Panc1 (cell line): ENCODE data around the gene PNKD. TPM values are rescaled to one million over a fixed set of nuclear protein-coding genes. Genes with fewer than 3 reads are reported as not detected.

Experiments used
- ATAC-seq: fragments of 200-7000 bp; cut with Tn5 transposase; 2 replicates; pipeline ENCODE4 v1.9.1; 2020; ENCODE audit warnings: mild to moderate bottlenecking, moderate library complexity
- BruUV-seq: library from RNA; stranded (reverse); fragments of 400-500 nt; replicated peaks from 2 replicates; lab custom pipeline; 2021; lab: Mats Ljungman, UMichigan
- CTCF ChIA-PET: fragments of 300-600 bp; sonication (Branson Sonifier 250); formaldehyde crosslinking; loops from one replicate; lab custom pipeline; 2022; ENCODE audit warnings: antibody characterized with exemption; lab: Charles Lee
- POLR2A ChIA-PET: fragments of 300-600 bp; sonication (Branson Sonifier 250); formaldehyde crosslinking; loops from one replicate; lab custom pipeline; 2022; ENCODE audit warnings: antibody characterized with exemption; lab: Charles Lee
- DNase-seq: peaks from one replicate; pipeline ENCODE4 v3.0.0-alpha.2; 2010; ENCODE audit warnings: low read depth, low spot score
- H3K27ac ChIP-seq: 2 replicates; pipeline ENCODE4 v1.5.1; 2011; ENCODE audit warnings: mild to moderate bottlenecking, low read length, inconsistent platforms
- H3K27me3 ChIP-seq: fragments of 200-500 bp; sonication (Bioruptor generic); 2 replicates; pipeline ENCODE4 v1.6.0; 2014; ENCODE audit warnings: low read length, inconsistent platforms; ENCODE audit not compliant: control insufficient read depth, insufficient read depth
- H3K36me3 ChIP-seq: fragments of 200-500 bp; sonication (Bioruptor generic); 2 replicates; pipeline ENCODE4 v1.5.1; 2014; ENCODE audit warnings: inconsistent platforms, mild to moderate bottlenecking, low read length, moderate library complexity; ENCODE audit not compliant: control insufficient read depth, insufficient read depth
- H3K4me1 ChIP-seq: 2 replicates; pipeline ENCODE4 v1.5.1; 2011; ENCODE audit warnings: inconsistent platforms, mild to moderate bottlenecking, low read length, moderate library complexity; ENCODE audit not compliant: control insufficient read depth, insufficient read depth
- H3K4me3 ChIP-seq, 2 experiments: 2 replicates each; pipeline ENCODE4 v1.5.1; 2011 to 2012; ENCODE audit warnings: low read depth in 2 of 2, low read length in 2 of 2, mild to moderate bottlenecking in 2 of 2, inconsistent platforms in 1 of 2, moderate library complexity in 1 of 2
- H3K9me3 ChIP-seq: fragments of 200-500 bp; sonication (Bioruptor generic); 2 replicates; pipeline ENCODE4 v1.5.1; 2014; ENCODE audit warnings: low read depth, mild to moderate bottlenecking, inconsistent platforms, low read length, moderate library complexity; ENCODE audit not compliant: control insufficient read depth, insufficient read depth
- CTCF ChIP-seq: fragments of 450-650 bp; IDR thresholded peaks from 2 replicates; pipeline ENCODE4 v1.5.1; 2017; ENCODE audit warnings: mild to moderate bottlenecking
- POLR2AphosphoS5 ChIP-seq: IDR thresholded peaks from 2 replicates; pipeline ENCODE4 v1.6.1; 2012; ENCODE audit warnings: mild to moderate bottlenecking, low read depth, low read length, moderate library complexity
- REST ChIP-seq, 2 experiments: IDR thresholded peaks; 2 replicates each; pipeline ENCODE4 v1.6.1; 2011 to 2012; ENCODE audit warnings: low read depth in 2 of 2, control low read depth in 1 of 2, low read length in 1 of 2, mild to moderate bottlenecking in 1 of 2, moderate library complexity in 1 of 2; ENCODE audit not compliant: insufficient read depth in 1 of 2
- SIN3A ChIP-seq: IDR thresholded peaks from 2 replicates; pipeline ENCODE4 v1.6.1; 2012; ENCODE audit warnings: low read depth, mild to moderate bottlenecking, low read length, moderate library complexity, borderline replicate concordance; ENCODE audit not compliant: insufficient read depth
- TCF7L2 ChIP-seq: IDR thresholded peaks from 2 replicates; pipeline ENCODE4 v1.6.1; 2011; ENCODE audit warnings: mild to moderate bottlenecking, low read depth, low read length, inconsistent platforms
- in situ Hi-C: cut with HindIII; loops from 2 replicates; pipeline ENCODE4 v1.10.0; 2016; ENCODE audit warnings: low sequenced_read_pairs, low pct_unique_long_range_greater_than_20kb
- intact Hi-C: fragments of 100-400 bp; cut with micrococcal nuclease; formaldehyde crosslinking; loops from one replicate; pipeline ENCODE4 v1.10.0; 2022; ENCODE audit not compliant: unreplicated experiment
- total RNA-seq: library from RNA; stranded (reverse); gene quantifications from one replicate; pipeline ENCODE4 v1.2.1, GENCODE V29; 2021; ENCODE audit not compliant: unreplicated experiment

The PNKD gene
- total RNA-seq, 1 experiment from 2014 or later: 49.0 TPM

GRCh38 chr2:218394298-218395089 lies 124.2 kb downstream of the PNKD start:
- peaks cover 24% of the 10 kb centered on the region for H3K4me1 ChIP-seq
- POLR2A ChIA-PET: no interaction called here
- no peak for ATAC-seq

GRCh38 chr2:218395090-218395444 lies 124.7 kb downstream of the PNKD start:
- DNase-seq (no peak), ATAC-seq (no peak)
- Histone ChIP-seq H3K4me3 (peak overlapping the region in 1 of 2 experiments; percentile 72; a peak in 1 of 4 replicates), H3K36me3 (no peaks in the 10 kb centered on the region; the same call in 1 of the 2 replicates), H3K27me3 (no peaks in the 10 kb centered on the region), H3K4me1 (peaks cover 24% of the 10 kb centered on the region), H3K9me3 (no peaks in the 10 kb centered on the region), H3K27ac (peak overlapping the region; percentile 99)
- in situ Hi-C loops (no loop called here), intact Hi-C loops (no loop called here)
- no TSS peak for BruUV-seq
- no peak for TF ChIP-seq TCF7L2
- TF ChIP-seq SIN3A: no peak
- no peak for TF ChIP-seq POLR2AphosphoS5
- no peak for TF ChIP-seq CTCF
- TF ChIP-seq REST (IDR thresholded peaks at IDR 0.05; ENCODE audit: insufficient read depth in 1 of 2, low read depth in 2 of 2, low read length in 1 of 2): no peak
- ChIA-PET CTCF (no interaction called here), POLR2A (no interaction called here)

More at GRCh38 chr2:218394298-218395089, 124.2 kb downstream of the PNKD start:
- intact Hi-C loops: no loop called here
- no peak for TF ChIP-seq CTCF
- no peak for TF ChIP-seq REST (IDR thresholded peaks at IDR 0.05; ENCODE audit: insufficient read depth in 1 of 2, low read depth in 2 of 2, low read length in 1 of 2)
- Histone ChIP-seq H3K27me3 (no peaks in the 10 kb centered on the region), H3K27ac (peak overlapping the region; percentile 99; the same call in 1 of the 2 replicates), H3K36me3 (no peaks in the 10 kb centered on the region), H3K9me3 (no peaks in the 10 kb centered on the region), H3K4me3 (no peak overlapping the region)
- no TSS peak for BruUV-seq
- DNase-seq: no peak
- CTCF ChIA-PET: no interaction called here
- in situ Hi-C loops: no loop called here
